Vagina (tissue), 2 donors: ENCODE measurements around the gene ZNF580.

Source experiments
- CTCF ChIP-seq, 3 experiments: fragments of 450-650 bp in 2 of 3; fragments of 200-600 bp in 1 of 3; sonication (generic) in 1 of 3; IDR thresholded peaks; one replicate each; pipeline ENCODE4 v1.5.1; 2017 to 2019; ENCODE audit warnings: antibody characterized with exemption in 3 of 3, mild to moderate bottlenecking in 2 of 3, moderate library complexity in 2 of 3
- POLR2A ChIP-seq, 2 donors: fragments of 450-650 bp; IDR thresholded peaks; one replicate each; pipeline ENCODE4 v1.6.1; 2017; ENCODE audit warnings: antibody characterized with exemption in 2 of 2, mild to moderate bottlenecking in 2 of 2, moderate library complexity in 2 of 2
- POLR2AphosphoS5 ChIP-seq, 2 donors: sonication (generic); formaldehyde crosslinking; IDR thresholded peaks; one replicate each; pipeline ENCODE4 v1.9.0; 2017; ENCODE audit warnings: antibody characterized with exemption in 2 of 2, mild to moderate bottlenecking in 2 of 2, low read depth in 1 of 2; ENCODE audit not compliant: insufficient read depth in 1 of 2

- TF ChIP-seq CTCF (IDR thresholded peaks at IDR 0.05) (no peak), POLR2A (IDR thresholded peaks at IDR 0.05) (no peak), POLR2AphosphoS5 (IDR thresholded peaks at IDR 0.05; ENCODE audit: insufficient read depth in 1 of 2, low read depth in 1 of 2) (no peak)
Measured at GRCh38 chr19:55636723-55637122, 4.1 kb upstream of the ZNF580 start.
